Measurements from ENCODE around the gene CLASP2. TPM values are rescaled to one million over a fixed set of nuclear protein-coding genes. Genes with fewer than 3 reads are reported as not detected.
"Not testable (repeated sequence)": the region's sequence is repeated elsewhere in the genome, so short reads cannot be mapped to it uniquely, and the experiment has no call there.

Gene CLASP2
- total RNA-seq, 1 donor from 2014 or later: 1,092 TPM

GRCh38 chr3:33473813-33474212 is 244.2 kb downstream of the CLASP2 start:
- FAIRE-seq (no peak), DNase-seq (ENCODE audit: low spot score in 2 of 2) (no peak)

GRCh38 chr3:33467786-33468185 is 250.3 kb downstream of the CLASP2 start:
- DNase-seq (ENCODE audit: low spot score in 2 of 2) (no peak), FAIRE-seq (no peak)

- no peak for FAIRE-seq
- no peak for DNase-seq (ENCODE audit: low spot score in 2 of 2)
Measured at GRCh38 chr3:33461097-33461496, 257.0 kb downstream of the CLASP2 start.

GRCh38 chr3:33459577-33459976 is 258.5 kb downstream of the CLASP2 start:
- FAIRE-seq; DNase-seq (ENCODE audit: low spot score in 2 of 2): not testable (repeated sequence)

DNA sequence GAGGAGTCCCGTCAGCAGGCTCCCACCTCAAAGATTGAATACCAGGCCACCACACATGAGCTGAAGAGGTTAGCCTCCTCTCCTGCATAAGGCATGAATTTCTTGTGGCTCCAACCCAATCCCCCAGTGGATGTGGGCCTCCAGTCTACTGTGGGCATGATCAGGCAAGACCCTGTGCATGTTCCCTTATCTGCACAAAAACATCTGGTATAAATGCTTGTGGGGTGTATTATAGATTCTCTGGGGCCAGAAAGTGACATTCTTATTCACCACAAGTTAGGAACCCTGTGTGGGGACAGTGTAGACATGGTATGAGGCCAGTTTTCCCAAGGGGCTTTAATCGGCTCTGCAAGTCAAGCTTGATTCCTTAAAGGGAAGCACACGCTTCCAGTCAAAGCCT is 259.6 kb downstream of the CLASP2 start:
- DNase-seq (ENCODE audit: low spot score in 2 of 2): no peak
- FAIRE-seq: no peak

DNA sequence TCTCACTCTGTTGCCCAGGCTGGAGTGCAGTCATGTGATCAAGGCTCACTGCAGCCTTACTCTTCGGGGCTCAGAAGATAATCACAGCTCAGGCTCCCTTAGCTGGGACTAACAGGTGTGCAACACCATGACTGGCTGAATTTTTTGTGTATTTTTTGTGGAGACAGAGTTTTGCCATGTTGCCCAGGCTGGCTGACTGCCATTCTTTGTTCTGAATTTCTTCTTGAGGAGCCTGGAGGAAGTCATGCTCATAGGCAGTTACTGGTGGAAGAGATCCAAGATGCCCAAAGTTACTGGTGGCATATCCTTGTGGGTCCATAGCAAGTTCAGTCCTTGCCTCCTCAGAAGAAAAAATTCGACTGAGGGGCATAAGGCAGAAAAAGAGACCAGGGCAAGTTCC is 261.3 kb downstream of the CLASP2 start:
- FAIRE-seq: no peak

DNA sequence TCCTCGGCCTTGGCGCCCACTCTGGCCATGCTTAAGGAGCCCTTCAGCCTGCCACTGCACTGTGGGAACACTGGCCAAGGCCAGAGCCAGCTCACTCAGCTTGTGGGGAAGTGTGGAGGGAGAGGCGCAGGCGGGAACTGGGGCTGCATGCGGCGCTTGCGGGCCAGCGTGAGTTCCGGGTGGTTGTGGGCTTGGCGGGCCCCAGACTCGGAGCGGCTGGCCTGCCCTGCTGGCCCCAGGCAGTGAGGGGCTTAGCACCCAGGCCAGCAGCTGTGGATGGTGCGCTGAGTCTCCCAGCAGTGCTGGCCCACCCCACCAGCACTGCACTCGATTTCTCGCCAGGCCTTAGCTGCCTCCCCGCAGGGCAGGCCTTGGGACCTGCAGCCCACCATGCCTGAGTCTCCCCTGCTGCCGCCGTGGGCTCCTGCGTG is 264.7 kb downstream of the CLASP2 start:
- DNase-seq (ENCODE audit: low spot score in 2 of 2) (no peak), FAIRE-seq (no peak)

More for the DNA sequence above, 261.3 kb downstream of the CLASP2 start:
- DNase-seq (ENCODE audit: low spot score in 2 of 2): no peak

GRCh38 chr3:33451994-33452393 is 266.1 kb downstream of the CLASP2 start:
- FAIRE-seq: not testable (repeated sequence)

DNA sequence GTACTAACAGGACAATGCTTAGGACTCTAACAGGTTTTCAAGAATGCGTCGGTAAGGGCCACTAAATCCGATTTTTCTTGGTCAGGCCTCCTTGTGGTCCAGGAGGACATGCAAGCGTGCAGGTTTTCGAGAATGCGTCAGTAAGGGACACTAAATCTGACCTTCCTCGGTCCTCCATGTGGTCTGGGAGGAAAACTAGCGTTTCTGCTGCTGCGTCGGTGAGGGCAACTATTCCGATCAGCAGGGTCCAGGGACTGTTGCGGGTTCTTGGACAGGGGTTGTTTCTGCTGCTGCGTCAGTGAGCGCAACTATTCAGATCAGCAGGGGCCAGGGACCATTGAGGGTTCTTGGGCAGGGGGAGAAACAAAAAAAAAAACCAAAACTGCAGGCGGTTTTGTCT is 270.1 kb downstream of the CLASP2 start:
- no peak for FAIRE-seq
- no peak for DNase-seq (ENCODE audit: low spot score in 2 of 2)

More at GRCh38 chr3:33451994-33452393, 266.1 kb downstream of the CLASP2 start:
- not testable (repeated sequence) for DNase-seq (ENCODE audit: low spot score in 2 of 2)

DNA sequence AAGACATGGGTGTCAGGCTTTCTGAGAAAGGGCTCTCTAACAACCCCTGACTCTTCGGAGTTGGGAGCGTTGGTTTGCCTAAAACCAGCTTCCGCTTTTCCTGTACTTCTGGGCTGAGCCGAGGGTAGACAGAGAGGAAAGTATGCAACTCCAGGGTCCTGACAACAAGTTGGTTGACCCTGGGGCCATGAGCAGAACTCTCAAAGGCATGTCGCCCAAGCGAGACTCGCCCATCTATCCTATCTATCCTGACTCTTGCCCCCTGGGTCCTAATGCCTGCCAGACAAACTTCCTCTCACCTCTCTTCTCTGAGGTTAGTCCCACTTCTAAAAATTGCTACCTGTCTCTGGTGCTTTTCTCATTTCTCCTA is 270.8 kb downstream of the CLASP2 start:
- DNase-seq (ENCODE audit: low spot score in 2 of 2); FAIRE-seq: not testable (repeated sequence)

Small RNA genes lying within 50 kb of the gene (small RNA-seq; reads per million reads assigned to genes)
- gene COX6CP10 (not detected), gene RNA5SP128 (not detected)

Other genes starting within 250 kb of the CLASP2 start
- gene PDCD6IP, start 80.4 kb upstream of the CLASP2 start, total RNA-seq: 55.0 TPM

Measured in frontal cortex (tissue), 4 donors.